SK-N-SH treated with all-trans-retinoic acid at 6 μM for 48 hours (cell line): ENCODE data around the gene UBE3C.

Source experiments
- ATAC-seq: fragments of 200-7000 bp; cut with Tn5 transposase; 3 replicates; pipeline ENCODE4 v1.9.1; 2020; ENCODE audit warnings: mild to moderate bottlenecking, moderate library complexity
- ARNTL ChIP-seq: fragments of 450-650 bp; formaldehyde crosslinking; IDR thresholded peaks from 2 replicates; pipeline ENCODE4 v1.5.0; 2020; ENCODE audit warnings: low read depth, mild to moderate bottlenecking, moderate library complexity, borderline replicate concordance
- CSDC2 ChIP-seq: fragments of 250-450 bp; sonication (Bioruptor Pico); IDR thresholded peaks from 2 replicates; pipeline ENCODE4 v1.5.0; 2020; ENCODE audit warnings: mild to moderate bottlenecking, moderate library complexity
- ESRRG ChIP-seq: fragments of 250-450 bp; sonication (Bioruptor Pico); IDR thresholded peaks from 2 replicates; pipeline ENCODE4 v1.6.1; 2021; ENCODE audit warnings: mild to moderate bottlenecking
- GLIS3 ChIP-seq: fragments of 250-450 bp; sonication (Bioruptor Pico); IDR thresholded peaks from 2 replicates; pipeline ENCODE4 v1.5.0; 2020; ENCODE audit warnings: mild to moderate bottlenecking, moderate library complexity
- ISL1 ChIP-seq: fragments of 250-450 bp; sonication (Bioruptor Pico); IDR thresholded peaks from 2 replicates; pipeline ENCODE4 v2.1.2; 2022; ENCODE audit warnings: mild to moderate bottlenecking, moderate library complexity
- OSR1 ChIP-seq: fragments of 250-450 bp; sonication (Bioruptor Pico); IDR thresholded peaks from 2 replicates; pipeline ENCODE4 v1.8.0; 2022; ENCODE audit warnings: moderate library complexity, mild to moderate bottlenecking, inconsistent platforms
- PATZ1 ChIP-seq: fragments of 250-450 bp; sonication (Bioruptor Pico); IDR thresholded peaks from 2 replicates; pipeline ENCODE4 v1.8.0; 2020; ENCODE audit warnings: mild to moderate bottlenecking, moderate library complexity, borderline replicate concordance
- POU6F1 ChIP-seq: fragments of 250-450 bp; sonication (Bioruptor Pico); IDR thresholded peaks from 2 replicates; pipeline ENCODE4 v1.8.0; 2021; ENCODE audit warnings: low read depth, mild to moderate bottlenecking, moderate library complexity, borderline replicate concordance
- PPARA ChIP-seq: fragments of 250-450 bp; sonication (Bioruptor Pico); IDR thresholded peaks from 2 replicates; pipeline ENCODE4 v1.5.0; 2020; ENCODE audit warnings: mild to moderate bottlenecking, borderline replicate concordance
- RARB ChIP-seq: fragments of 250-450 bp; sonication (Bioruptor Pico); IDR thresholded peaks from 2 replicates; pipeline ENCODE4 v1.8.0; 2021; ENCODE audit warnings: mild to moderate bottlenecking, moderate library complexity
- SNAI2 ChIP-seq: fragments of 250-450 bp; sonication (Bioruptor Pico); IDR thresholded peaks from 2 replicates; pipeline ENCODE4 v1.5.0; 2020; ENCODE audit warnings: mild to moderate bottlenecking, moderate library complexity
- TCF4 ChIP-seq: fragments of 250-450 bp; sonication (Bioruptor Pico); IDR thresholded peaks from 2 replicates; pipeline ENCODE4 v1.8.0; 2021; ENCODE audit warnings: mild to moderate bottlenecking, moderate library complexity, borderline replicate concordance
- TOX ChIP-seq: fragments of 250-450 bp; sonication (Bioruptor Pico); IDR thresholded peaks from 2 replicates; pipeline ENCODE4 v1.8.0; 2021; ENCODE audit warnings: mild to moderate bottlenecking, moderate library complexity, borderline replicate concordance
- TSHZ2 ChIP-seq: fragments of 250-450 bp; sonication (Bioruptor Pico); IDR thresholded peaks from 2 replicates; pipeline ENCODE4 v1.5.0; 2020; ENCODE audit warnings: mild to moderate bottlenecking, moderate library complexity
- ZC3H10 ChIP-seq: fragments of 250-450 bp; sonication (Bioruptor Pico); IDR thresholded peaks from 2 replicates; pipeline ENCODE4 v1.5.1; 2021; ENCODE audit warnings: mild to moderate bottlenecking, moderate library complexity
- ZFP3 ChIP-seq: fragments of 250-450 bp; sonication (Bioruptor Pico); IDR thresholded peaks from 2 replicates; pipeline ENCODE4 v1.5.0; 2020; ENCODE audit warnings: mild to moderate bottlenecking, moderate library complexity
- ZFP30 ChIP-seq: fragments of 450-650 bp; formaldehyde crosslinking; IDR thresholded peaks from 2 replicates; pipeline ENCODE4 v1.5.0; 2022; ENCODE audit warnings: mild to moderate bottlenecking, moderate library complexity
- ZNF565 ChIP-seq: fragments of 450-650 bp; formaldehyde crosslinking; conservative IDR thresholded peaks from 2 replicates; pipeline ENCODE4 v1.5.0; 2020; ENCODE audit warnings: low read depth, mild to moderate bottlenecking, moderate library complexity
- ZNF70 ChIP-seq: fragments of 450-650 bp; formaldehyde crosslinking; IDR thresholded peaks from 2 replicates; pipeline ENCODE4 v1.5.0; 2020; ENCODE audit warnings: mild to moderate bottlenecking, moderate library complexity

UBE3C gene

GRCh38 chr7:157165987-157166386 is 27.3 kb downstream of the UBE3C start (continued):
- TF ChIP-seq TSHZ2 (no peak), ZNF70 (no peak)

GRCh38 chr7:157168571-157168970 is 29.8 kb downstream of the UBE3C start:
- no peak for ATAC-seq
- peak; percentile 11; the same call in 1 of the 2 replicates for TF ChIP-seq TCF4 (CRISPR knock-in tag)
- TF ChIP-seq TSHZ2: no peak
- TF ChIP-seq, all 23 proteins: peak for 1

- no peak for ATAC-seq
- no peak for TF ChIP-seq SNAI2 (CRISPR knock-in tag)
- no peak for TF ChIP-seq ESRRG
- no peak for TF ChIP-seq GLIS3
- no peak for TF ChIP-seq OSR1
- no peak for TF ChIP-seq TOX (CRISPR knock-in tag)
- TF ChIP-seq ZNF565: no peak
- TF ChIP-seq POU6F1 (CRISPR knock-in tag): no peak
- TF ChIP-seq ZFP30 (CRISPR knock-in tag): no peak
- TF ChIP-seq ZNF70: no peak
- TF ChIP-seq ISL1: no peak
- TF ChIP-seq ZFP3: no peak
- TF ChIP-seq ZC3H10 (CRISPR knock-in tag): no peak
- no peak for TF ChIP-seq CSDC2
- TF ChIP-seq PATZ1 (CRISPR knock-in tag): no peak
Observed at GRCh38 chr7:157176771-157177170, 38.0 kb downstream of the UBE3C start.

GRCh38 chr7:157177333-157177982 is 38.7 kb downstream of the UBE3C start:
- TF ChIP-seq PPARA (CRISPR knock-in tag): no peak
- ATAC-seq: no peak

- ATAC-seq: no peak
- no peak for TF ChIP-seq TOX (CRISPR knock-in tag)
- no peak for TF ChIP-seq RARB (CRISPR knock-in tag)
- TF ChIP-seq ISL1: no peak
- no peak for TF ChIP-seq GLIS3
- TF ChIP-seq PATZ1 (CRISPR knock-in tag): no peak
- TF ChIP-seq PPARA (CRISPR knock-in tag): no peak
- TF ChIP-seq ZNF565: no peak
- no peak for TF ChIP-seq TSHZ2
- no peak for TF ChIP-seq ARNTL
- TF ChIP-seq ZFP3: no peak
Observed at GRCh38 chr7:157177983-157178381, 39.3 kb downstream of the UBE3C start.
